HG02571 (cell line): Measurements from ENCODE around the gene CST9.
"Not testable (repeated sequence)": the region's sequence is repeated elsewhere in the genome, so short reads cannot be mapped to it uniquely, and the experiment has no call there.

ENCODE experiments used
- ATAC-seq: cut with Tn5 transposase; IDR thresholded peaks from one replicate; pipeline ENCODE4 v1.9.1; 2021; ENCODE audit warnings: mild to moderate bottlenecking, moderate library complexity; ENCODE audit not compliant: unreplicated experiment

The CST9 gene

DNA sequence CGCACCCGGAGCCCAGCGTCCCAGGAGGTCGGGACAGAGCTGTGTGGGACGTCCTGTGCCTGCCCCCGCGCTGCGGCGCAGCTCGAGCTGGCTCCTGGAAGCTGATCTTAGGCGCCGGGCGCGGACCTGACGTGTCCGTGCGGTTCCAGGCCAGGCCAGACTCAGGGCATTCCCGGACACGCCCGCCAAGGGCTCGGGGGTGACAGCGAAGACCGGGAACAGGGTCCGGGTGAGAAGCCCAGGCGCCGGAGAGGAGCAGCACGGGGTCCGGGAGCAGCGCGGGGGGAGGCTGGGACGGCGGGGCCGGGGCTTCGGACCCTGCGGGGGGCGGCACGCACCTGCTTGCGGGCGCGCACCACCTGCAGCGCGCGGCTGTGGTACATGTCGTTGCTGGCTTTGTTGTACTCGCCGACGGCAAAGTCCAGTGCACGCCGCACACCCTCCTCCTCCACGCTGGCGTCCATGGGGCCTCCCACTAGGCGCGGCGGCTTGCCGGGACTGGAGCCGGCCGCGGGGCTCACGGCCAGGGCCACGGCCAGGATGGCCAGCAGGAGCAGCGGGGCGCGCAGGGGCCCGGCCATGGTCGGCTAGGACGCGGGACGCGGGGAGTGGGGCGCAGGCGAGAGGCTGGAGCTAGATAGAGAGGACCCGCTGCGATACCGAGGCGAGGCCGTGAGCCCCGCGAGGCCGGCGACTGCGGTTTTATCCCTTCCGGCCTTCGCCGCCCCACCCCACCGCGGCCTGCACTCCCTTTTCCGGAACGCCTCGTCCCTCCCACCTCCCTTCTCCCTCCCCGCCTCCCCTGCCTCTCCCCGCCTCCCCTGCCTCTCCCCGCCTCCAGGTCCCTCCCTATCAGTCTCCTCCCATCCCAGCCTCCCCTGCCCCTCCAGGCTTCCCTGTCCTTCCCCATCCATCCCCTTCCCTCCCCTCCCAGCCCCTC, 31.8 kb upstream of the CST9 start, which contains the start of gene CST3:
CST3 (minus strand) TSS at position 674 of the 940 bp plus-strand sequence; CDS start at position 581, 93 bp downstream.
- ATAC-seq: peak; percentile 58

DNA sequence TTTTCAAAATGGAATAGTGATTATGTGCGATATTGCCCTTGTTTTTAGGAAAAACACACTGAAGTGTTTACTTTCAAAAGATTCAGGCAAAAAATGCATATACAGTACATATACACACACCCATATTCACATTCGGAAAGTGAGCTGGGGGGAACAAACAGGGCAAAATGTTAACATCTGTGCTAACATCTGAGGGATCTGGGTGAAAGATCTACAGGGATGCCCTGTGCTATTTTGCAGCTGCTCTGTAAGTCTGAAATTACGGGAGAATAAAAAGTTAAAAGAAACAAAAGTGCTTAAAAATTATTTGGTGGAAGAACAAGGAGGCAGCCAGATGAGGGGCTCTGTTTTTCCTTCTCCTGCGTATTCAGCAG, 31.2 kb upstream of the CST9 start:
- no peak for ATAC-seq

DNA sequence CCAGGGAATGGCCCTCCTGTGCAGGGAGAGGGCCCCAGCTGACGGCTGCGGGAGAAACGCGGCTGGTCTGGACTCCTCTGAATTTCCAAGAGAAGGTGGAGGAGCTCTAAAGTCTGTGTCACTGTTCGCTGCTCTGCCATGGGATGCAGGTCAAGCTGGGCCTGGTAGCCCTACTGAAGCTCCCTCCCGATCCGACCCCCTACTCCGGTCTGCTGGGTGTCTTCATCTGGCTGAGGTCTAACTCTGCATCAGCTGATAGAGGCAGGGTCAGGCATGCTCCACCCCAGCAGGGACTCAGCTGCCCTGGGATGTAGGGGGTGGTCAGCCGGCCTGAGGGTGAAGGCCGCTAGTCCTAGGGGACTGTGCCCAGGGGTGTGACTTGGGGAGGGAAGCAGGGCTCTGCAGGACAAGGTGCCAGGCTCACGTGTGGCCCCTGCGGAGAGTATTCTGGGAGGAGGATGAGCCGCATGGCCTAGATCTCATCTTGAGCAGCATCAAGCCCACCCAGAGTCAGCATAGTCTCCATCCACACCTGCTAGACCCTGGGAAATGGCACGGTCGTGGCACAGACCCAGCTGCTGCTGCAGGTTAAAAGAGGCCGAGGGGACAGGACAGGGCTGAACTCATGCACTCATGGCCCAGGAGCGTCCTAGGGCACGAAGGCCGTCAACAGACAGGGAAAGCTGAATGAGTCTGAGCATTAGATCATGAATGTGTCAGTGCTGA, 30.6 kb upstream of the CST9 start:
- no peak for ATAC-seq

- ATAC-seq: not testable (repeated sequence)
Measured at GRCh38 chr20:23635768-23636090, 30.0 kb upstream of the CST9 start.

DNA sequence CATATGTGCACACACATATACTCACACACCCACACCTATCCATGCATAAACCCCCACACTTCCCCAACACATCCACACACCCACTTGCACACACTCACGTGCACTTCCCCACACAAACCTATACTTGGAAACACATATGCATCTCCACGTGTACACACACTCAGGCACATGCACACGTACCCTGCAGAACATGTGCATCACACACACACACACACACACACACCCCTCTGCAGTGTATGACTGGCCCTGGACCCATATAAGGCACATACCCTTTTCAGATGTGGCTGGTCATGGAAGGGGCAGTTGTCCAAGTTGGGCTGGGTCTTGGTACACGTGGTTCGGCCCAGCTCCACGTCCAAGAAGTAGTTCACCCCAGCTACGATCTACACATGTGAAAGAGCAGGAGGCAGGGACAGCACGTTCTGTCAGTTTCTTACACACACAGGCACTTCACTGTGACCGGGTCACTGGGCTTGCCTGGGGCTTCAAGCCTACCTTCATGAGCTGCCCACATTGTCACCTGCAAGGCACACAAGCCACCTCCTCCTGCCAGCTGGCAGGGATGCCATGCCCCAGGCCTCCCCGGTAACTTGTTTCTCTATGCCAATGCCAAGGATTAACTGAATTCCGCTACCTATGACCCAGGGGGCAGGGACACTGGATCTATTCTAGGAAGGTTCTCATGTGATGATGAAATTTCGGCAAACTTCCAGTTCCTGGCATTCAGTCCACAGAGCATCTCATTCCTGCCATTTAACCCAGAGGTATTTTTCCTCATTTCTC, 29.5 kb upstream of the CST9 start:
- no peak for ATAC-seq

DNA sequence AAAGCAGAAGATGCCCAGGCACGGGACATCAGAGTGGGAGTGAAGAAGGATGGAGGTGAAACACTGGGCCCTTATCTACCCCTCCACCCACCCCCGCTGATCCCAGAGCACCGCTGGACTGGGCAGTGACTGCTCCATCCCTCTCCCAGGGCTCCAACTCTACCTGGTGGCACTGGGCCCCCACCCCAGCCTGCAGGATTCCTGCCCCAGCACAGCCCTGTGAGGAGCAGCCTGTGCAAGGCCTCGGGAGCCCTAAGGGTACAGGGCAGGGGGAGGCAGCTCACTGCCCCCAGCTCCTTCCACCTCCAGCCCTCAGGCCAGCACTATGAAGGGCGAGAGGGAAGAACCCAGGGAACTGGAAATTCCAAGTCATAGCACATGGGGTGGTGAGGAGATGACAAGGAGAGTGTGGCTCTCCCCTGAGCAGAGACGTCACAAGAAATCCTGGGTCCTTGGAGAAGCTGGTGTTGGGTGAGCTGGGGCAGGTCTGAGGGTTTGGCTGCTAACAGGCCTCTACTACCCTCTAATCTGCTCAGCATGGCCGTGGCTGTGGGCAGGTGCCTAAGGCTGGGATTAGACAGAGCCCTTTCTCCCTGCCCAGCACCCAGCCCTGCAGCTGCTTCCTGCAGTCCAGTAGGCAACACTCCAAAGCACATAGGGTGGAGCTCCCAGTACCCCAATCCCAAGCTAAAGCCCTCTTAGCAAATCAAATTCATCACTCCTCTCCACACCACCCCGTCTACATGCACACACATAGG, 28.5 kb upstream of the CST9 start:
- ATAC-seq: no peak

DNA sequence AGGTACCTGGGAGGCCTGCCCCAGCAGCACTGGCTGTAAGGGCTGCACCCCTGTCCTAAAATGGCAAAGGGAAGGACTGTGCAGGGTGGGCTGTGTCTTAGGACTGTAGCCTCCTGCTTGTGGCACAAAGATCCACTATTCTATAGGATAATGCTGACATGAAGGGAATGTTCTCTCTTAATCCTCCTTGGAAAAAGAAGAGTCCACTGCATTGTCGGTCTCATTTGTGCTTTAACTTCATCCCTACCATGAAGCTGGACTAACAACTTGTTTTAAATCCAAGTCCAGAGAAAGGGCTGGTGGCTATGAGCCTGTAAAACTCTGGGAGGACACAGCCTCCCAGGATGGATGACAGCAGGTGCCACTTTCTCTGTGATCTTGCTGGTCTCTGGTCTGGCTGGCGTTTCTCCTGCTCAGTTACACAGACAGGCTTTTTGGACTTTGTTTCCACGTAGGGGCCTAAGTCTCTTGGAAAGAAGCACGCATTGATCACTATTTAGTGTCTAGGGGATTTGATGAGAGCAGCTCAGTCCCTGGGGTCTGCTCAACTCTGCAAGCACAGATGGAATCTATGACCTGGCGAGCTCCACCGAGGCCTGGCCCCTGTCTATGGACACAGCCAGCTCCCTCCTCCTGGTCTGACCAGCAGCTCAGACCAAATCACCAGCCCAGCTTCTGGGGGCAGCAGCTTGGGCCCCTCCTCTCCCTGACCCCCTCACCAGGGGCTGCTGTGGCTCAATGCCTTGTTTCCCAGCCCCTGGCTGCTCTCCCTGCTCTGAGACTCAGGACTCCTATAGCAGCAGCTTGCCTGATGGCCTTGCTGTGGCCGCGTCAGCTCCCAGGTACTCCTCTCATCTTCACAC, 27.2 kb upstream of the CST9 start:
- no peak for ATAC-seq

GRCh38 chr20:23631981-23632710, 26.4 kb upstream of the CST9 start:
- ATAC-seq: no peak

DNA sequence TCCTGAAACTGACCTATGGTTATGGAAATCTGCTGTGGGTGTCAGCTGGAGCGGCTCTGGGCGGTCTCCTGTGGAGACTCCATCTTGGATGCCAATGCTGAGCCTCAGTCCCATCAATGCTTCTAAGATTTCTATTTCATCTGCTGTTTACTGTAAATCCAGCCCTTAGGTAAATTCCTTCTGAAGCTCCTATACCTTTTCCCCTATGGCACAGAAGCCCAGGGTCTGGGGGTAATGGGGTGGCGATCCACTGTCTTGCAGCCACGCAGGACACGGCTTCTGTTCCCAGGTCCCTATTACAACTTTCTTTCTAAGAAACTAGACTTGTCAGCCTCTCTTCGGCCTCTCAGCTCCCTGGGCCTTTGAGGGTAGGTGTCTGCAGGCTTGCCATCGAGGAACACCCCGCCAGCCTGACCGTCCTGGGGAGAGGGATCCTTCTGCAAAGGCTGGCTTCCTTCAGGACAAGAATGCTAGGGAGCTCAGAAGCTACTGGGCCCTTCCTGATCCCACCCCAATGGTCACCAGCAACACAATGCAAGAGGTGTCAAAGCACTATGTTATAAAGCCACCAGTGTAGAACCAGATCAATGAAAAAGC, 25.6 kb upstream of the CST9 start:
- ATAC-seq: no peak

DNA sequence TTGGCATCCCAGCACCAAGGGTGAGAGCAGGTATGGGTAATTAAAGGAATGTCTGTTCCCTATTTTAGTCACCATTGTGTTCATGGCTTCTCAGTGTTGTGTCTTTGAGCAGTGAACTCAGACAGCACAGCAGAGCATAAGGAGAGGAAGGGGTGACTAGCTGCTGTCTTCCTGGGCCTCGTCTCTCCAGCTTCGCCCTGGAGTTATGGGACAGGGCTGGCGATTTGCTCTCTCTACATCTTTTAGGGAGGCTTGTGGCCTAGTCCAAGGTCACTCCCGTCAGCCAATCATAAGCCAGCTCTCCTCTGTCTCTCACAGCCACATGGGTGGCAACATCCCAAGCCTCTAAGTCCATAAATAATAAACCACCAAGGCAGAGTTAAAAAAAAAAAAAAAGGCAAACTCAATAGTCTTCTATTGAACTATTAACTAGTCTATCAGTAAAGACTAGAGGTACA, 24.7 kb upstream of the CST9 start:
- ATAC-seq: no peak

GRCh38 chr20:23629542-23630391, 24.1 kb upstream of the CST9 start:
- ATAC-seq: no peak

- ATAC-seq: no peak
Measured at GRCh38 chr20:23629017-23629541, 23.4 kb upstream of the CST9 start.

DNA sequence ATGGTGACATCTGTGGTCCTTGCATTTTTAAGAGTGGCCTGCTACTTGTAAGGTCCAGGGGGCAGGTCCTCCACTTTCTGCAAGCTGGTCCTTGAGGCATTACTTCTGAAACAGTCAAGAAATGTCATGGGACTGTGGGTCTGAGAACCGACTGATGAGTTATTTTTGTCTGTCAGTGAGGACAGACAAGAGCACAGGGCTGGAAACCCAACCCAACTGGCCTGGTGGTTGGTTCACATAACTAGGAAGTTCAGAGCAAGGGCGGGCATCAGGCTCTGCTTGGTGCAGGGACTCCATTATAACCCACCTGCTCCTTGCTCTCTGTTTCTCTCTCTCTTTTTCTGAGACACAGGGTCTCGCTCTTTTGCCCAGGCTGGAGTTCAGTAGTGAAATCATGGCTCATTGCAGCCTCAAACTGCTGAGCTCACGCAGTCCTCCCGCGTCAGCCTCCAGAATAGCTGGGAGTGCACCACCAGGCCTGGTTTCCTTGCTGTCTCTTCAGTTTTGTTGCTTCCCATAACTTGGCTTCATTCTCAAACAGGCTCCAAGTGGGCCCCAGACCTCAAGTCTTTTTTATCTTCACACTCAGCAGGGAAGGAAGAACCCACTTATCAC, 22.8 kb upstream of the CST9 start:
- no peak for ATAC-seq

GRCh38 chr20:23627501-23627900, 21.8 kb upstream of the CST9 start:
- no peak for ATAC-seq

DNA sequence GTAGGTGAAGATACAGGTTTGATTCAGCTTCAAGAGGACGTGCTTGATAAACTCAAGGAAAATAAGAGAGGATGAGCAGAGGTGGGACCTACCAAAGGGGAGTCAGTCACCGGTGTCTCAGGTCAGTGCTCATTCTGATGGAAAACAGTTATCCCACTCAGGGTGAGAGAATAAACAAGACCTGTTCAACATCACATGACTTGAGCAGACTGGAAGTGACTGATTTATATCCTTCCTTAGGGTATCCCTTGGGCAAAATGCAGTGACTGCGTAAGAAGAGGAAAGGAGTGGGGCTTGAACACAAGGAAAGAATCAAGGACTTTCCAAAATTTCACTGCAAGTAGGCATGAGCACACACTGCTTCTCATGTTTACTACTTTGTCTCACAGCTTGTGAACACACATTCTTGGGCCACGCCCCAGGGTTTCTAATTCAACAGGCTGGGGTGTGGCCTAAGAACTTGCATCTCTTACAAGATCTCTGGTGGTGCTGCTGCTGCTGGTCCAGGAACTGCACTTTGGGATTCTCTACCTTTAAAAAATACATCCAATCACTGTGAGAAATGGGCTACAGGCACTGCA, 20.4 kb upstream of the CST9 start:
- ATAC-seq: no peak

GRCh38 chr20:23625236-23625964, 19.7 kb upstream of the CST9 start:
- ATAC-seq: no peak
